ENCODE results near the gene TARM1. TPM values are rescaled to one million over a fixed set of nuclear protein-coding genes. Genes with fewer than 3 reads are reported as not detected.

Gene TARM1
- total and polyA plus RNA-seq, 2 experiments from 2014 or later = not detected

DNA sequence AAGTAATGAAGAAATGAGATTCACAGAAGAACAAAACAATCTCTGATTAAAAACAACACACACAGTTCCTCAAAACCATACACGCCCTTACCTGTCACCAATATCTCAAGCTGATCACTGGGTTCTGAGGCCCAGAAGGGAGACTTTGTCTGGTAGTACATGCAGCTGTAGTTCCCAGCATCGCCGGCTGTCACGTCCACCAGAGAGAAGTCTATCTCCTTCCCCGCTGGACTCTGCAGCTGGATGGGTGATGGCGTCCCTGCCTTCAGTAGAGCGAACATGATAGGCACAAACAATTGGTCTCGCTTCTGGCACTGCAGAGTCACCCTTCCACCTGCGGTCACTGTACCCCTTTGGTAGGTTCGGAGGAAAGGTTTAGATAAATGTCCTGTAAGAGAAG lies 7.3 kb downstream of the TARM1 start:
- Mint-ChIP-seq H3K4me1 (peaks cover 3% of the 10 kb centered on the region; the same call in 1 of the 3 replicates), H3K9me3 (peaks cover 8% of the 10 kb centered on the region), H3K4me3 (no peak overlapping the region), H3K36me3 (ENCODE audit: low read depth) (no peaks in the 10 kb centered on the region; the same call in 2 of the 3 replicates), H3K27ac (no peak overlapping the region), H3K27me3 (ENCODE audit: insufficient read depth, low read depth, poor library complexity) (peaks cover 8% of the 10 kb centered on the region)
- Histone ChIP-seq H4K20me1 (replicated peaks; ENCODE audit: insufficient read depth) (no peaks in the 10 kb centered on the region), H2AFZ (no peak overlapping the region), H3K36me3 (ENCODE audit: insufficient read depth) (no peaks in the 10 kb centered on the region), H3K4me2 (no peak overlapping the region), H3F3A (replicated peaks; ENCODE audit: low read depth) (no peaks in the 10 kb centered on the region), H3K79me2 (replicated peaks; ENCODE audit: insufficient read depth) (no peaks in the 10 kb centered on the region), H3K4me3 (no peak overlapping the region), H3K27ac (ENCODE audit: low read depth) (no peak overlapping the region), H3K27me3 (ENCODE audit: insufficient read depth) (no peaks in the 10 kb centered on the region), H3K4me1 (ENCODE audit: insufficient read depth) (no peaks in the 10 kb centered on the region), H3K9me2 (ENCODE audit: insufficient read depth) (0 out of 2 replicates have a peak, but pooled peaks cover 5% of the 10 kb centered on the region)
- DNase-seq (ENCODE audit: low spot score) (no peak), ATAC-seq (no peak)
- no peak for TF ChIP-seq JUNB (IDR thresholded peaks at IDR 0.05; ENCODE audit: unreplicated experiment)
- no peak for TF ChIP-seq ZNF331 (CRISPR knock-in tag; IDR thresholded peaks at IDR 0.05; ENCODE audit: low read depth)
- TF ChIP-seq, protein P1, sequence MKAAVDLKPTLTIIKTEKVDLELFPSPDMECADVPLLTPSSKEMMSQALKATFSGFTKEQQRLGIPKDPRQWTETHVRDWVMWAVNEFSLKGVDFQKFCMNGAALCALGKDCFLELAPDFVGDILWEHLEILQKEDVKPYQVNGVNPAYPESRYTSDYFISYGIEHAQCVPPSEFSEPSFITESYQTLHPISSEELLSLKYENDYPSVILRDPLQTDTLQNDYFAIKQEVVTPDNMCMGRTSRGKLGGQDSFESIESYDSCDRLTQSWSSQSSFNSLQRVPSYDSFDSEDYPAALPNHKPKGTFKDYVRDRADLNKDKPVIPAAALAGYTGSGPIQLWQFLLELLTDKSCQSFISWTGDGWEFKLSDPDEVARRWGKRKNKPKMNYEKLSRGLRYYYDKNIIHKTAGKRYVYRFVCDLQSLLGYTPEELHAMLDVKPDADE (IDR thresholded peaks at IDR 0.05) = no peak
- TF ChIP-seq STAT1 (IDR thresholded peaks at IDR 0.05; ENCODE audit: unreplicated experiment) = no peak
- no peak for TF ChIP-seq EZH2 (IDR thresholded peaks at IDR 0.05; ENCODE audit: low read depth, unreplicated experiment)
- no peak for TF ChIP-seq POLR2AphosphoS5 (IDR thresholded peaks at IDR 0.05; ENCODE audit: low read depth)
- TF ChIP-seq, protein P2, sequence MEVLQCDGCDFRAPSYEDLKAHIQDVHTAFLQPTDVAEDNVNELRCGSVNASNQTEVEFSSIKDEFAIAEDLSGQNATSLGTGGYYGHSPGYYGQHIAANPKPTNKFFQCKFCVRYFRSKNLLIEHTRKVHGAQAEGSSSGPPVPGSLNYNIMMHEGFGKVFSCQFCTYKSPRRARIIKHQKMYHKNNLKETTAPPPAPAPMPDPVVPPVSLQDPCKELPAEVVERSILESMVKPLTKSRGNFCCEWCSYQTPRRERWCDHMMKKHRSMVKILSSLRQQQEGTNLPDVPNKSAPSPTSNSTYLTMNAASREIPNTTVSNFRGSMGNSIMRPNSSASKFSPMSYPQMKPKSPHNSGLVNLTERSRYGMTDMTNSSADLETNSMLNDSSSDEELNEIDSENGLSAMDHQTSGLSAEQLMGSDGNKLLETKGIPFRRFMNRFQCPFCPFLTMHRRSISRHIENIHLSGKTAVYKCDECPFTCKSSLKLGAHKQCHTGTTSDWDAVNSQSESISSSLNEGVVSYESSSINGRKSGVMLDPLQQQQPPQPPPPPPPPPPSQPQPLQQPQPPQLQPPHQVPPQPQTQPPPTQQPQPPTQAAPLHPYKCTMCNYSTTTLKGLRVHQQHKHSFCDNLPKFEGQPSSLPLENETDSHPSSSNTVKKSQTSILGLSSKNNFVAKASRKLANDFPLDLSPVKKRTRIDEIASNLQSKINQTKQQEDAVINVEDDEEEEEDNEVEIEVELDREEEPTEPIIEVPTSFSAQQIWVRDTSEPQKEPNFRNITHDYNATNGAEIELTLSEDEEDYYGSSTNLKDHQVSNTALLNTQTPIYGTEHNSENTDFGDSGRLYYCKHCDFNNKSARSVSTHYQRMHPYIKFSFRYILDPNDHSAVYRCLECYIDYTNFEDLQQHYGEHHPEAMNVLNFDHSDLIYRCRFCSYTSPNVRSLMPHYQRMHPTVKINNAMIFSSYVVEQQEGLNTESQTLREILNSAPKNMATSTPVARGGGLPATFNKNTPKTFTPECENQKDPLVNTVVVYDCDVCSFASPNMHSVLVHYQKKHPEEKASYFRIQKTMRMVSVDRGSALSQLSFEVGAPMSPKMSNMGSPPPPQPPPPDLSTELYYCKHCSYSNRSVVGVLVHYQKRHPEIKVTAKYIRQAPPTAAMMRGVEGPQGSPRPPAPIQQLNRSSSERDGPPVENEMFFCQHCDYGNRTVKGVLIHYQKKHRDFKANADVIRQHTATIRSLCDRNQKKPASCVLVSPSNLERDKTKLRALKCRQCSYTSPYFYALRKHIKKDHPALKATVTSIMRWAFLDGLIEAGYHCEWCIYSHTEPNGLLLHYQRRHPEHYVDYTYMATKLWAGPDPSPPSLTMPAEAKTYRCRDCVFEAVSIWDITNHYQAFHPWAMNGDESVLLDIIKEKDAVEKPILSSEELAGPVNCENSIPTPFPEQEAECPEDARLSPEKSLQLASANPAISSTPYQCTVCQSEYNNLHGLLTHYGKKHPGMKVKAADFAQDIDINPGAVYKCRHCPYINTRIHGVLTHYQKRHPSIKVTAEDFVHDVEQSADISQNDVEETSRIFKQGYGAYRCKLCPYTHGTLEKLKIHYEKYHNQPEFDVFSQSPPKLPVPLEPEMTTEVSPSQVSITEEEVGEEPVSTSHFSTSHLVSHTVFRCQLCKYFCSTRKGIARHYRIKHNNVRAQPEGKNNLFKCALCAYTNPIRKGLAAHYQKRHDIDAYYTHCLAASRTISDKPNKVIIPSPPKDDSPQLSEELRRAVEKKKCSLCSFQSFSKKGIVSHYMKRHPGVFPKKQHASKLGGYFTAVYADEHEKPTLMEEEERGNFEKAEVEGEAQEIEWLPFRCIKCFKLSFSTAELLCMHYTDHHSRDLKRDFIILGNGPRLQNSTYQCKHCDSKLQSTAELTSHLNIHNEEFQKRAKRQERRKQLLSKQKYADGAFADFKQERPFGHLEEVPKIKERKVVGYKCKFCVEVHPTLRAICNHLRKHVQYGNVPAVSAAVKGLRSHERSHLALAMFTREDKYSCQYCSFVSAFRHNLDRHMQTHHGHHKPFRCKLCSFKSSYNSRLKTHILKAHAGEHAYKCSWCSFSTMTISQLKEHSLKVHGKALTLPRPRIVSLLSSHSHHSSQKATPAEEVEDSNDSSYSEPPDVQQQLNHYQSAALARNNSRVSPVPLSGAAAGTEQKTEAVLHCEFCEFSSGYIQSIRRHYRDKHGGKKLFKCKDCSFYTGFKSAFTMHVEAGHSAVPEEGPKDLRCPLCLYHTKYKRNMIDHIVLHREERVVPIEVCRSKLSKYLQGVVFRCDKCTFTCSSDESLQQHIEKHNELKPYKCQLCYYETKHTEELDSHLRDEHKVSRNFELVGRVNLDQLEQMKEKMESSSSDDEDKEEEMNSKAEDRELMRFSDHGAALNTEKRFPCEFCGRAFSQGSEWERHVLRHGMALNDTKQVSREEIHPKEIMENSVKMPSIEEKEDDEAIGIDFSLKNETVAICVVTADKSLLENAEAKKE (CRISPR knock-in tag; IDR thresholded peaks at IDR 0.05) = no peak
- TF ChIP-seq CREB1 (CRISPR knock-in tag; IDR thresholded peaks at IDR 0.05; ENCODE audit: low read depth) = no peak
- no peak for TF ChIP-seq ZNF114 (CRISPR knock-in tag; IDR thresholded peaks at IDR 0.05)
- TF ChIP-seq EZH2phosphoT487 (IDR thresholded peaks at IDR 0.05; ENCODE audit: unreplicated experiment) = no peak
- TF ChIP-seq, protein P3, sequence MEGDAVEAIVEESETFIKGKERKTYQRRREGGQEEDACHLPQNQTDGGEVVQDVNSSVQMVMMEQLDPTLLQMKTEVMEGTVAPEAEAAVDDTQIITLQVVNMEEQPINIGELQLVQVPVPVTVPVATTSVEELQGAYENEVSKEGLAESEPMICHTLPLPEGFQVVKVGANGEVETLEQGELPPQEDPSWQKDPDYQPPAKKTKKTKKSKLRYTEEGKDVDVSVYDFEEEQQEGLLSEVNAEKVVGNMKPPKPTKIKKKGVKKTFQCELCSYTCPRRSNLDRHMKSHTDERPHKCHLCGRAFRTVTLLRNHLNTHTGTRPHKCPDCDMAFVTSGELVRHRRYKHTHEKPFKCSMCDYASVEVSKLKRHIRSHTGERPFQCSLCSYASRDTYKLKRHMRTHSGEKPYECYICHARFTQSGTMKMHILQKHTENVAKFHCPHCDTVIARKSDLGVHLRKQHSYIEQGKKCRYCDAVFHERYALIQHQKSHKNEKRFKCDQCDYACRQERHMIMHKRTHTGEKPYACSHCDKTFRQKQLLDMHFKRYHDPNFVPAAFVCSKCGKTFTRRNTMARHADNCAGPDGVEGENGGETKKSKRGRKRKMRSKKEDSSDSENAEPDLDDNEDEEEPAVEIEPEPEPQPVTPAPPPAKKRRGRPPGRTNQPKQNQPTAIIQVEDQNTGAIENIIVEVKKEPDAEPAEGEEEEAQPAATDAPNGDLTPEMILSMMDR (conservative IDR thresholded peaks at IDR 0.05; ENCODE audit: low read depth in 2 of 2) = no peak
- no peak for TF ChIP-seq NANOG (IDR thresholded peaks at IDR 0.05; ENCODE audit: borderline replicate concordance)

Data from GM23338 (cell line).